GM18951 (cell line): Measurements from ENCODE around the gene SKP1.

Experiments
- POLR2A ChIP-seq: IDR thresholded peaks from 4 replicates; pipeline ENCODE4 v1.6.1; 2011; ENCODE audit warnings: mild to moderate bottlenecking; ENCODE audit not compliant: insufficient read length, insufficient read depth; ENCODE audit errors: extremely low read depth
- in situ Hi-C: fragments of 300-500 bp; cut with MboI; formaldehyde crosslinking; loops from one replicate; pipeline ENCODE4 v1.12.0; 2022; ENCODE audit warnings: low sequenced_read_pairs, mixed read lengths, inconsistent platforms; ENCODE audit not compliant: unreplicated experiment

The SKP1 gene

DNA sequence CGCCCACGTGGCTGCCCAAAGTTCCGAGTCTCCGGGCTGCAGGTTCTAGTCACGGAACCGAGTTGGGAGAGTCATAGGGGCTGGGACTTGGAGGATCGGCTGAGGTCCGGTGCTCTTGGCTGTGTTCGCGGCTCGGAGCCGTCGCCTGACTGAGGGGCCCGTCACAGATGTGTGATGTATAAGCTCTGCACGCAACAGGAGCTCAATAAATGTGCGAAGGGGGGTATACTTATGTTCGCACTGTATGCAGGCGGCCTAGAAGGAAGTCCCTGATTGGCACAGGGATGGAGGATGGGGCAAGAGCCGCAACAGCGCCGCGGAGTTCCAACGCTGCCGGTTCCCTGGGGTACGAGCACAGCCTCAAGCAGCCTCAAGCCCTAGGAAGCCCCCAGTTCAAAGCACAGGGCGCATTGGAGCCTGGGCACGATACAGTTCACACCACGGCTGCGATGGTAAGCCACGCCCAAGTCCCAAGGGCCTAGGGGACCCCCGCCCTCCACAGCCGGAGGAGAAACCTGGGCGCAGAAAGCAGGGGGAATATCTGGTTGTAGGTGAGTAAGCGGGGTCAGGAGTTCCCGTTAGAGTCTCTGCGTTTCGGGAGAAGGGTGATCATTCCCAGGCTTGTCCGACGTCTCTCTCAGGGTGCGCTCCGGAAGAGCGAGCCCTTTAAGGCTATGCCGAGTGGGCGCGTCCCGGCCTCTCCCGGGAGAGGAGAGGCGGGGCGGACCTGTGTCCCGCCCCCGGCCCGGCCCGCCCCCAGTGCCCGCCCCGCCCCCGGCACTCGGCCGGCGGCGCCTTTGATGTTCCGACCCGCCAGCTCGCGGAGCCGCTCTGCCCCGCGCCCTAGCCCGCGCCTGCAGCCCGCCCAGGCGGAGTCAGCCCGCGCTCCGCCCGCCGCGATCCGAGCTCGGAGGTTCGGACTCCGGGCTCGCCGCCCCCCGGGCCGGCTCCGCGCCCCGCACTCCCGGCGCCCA lies 62.6 kb downstream of the SKP1 start, which contains the start of gene TCF7:
Gene TCF7 (plus strand): TSS at position 780 of the 974 bp plus-strand sequence. CDS start 226 bp downstream, outside the sequence.
- peak; percentile 14 for TF ChIP-seq POLR2A
- in situ Hi-C loops, result no loop called here

DNA sequence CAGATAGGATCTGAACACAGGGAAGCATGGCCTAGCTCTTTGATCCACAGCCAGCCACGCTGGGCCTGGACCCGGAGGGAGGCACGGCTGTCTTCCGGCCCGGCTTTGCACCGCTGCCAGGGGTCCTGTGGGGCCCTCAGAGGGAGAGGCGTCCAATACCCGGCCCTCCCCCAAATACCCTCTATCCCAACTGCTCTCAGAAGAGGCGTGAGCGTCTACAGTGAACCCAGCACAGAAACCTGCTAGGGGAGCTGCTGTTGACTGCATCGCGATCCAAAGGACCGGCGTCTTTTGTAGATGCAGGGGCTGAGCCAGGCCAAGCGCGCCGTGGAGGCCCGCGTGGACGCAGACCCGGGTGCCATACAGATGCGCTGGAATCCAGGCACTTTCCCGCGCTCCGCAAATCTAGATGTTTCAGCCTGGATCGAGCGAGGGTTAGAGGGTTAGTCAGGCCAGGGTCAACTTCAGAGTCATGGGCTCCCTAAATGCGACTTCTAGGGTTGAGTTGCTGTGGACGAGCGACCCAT lies 63.3 kb downstream of the SKP1 start:
- TF ChIP-seq POLR2A, result no peak
- in situ Hi-C loops, result no loop called here

DNA sequence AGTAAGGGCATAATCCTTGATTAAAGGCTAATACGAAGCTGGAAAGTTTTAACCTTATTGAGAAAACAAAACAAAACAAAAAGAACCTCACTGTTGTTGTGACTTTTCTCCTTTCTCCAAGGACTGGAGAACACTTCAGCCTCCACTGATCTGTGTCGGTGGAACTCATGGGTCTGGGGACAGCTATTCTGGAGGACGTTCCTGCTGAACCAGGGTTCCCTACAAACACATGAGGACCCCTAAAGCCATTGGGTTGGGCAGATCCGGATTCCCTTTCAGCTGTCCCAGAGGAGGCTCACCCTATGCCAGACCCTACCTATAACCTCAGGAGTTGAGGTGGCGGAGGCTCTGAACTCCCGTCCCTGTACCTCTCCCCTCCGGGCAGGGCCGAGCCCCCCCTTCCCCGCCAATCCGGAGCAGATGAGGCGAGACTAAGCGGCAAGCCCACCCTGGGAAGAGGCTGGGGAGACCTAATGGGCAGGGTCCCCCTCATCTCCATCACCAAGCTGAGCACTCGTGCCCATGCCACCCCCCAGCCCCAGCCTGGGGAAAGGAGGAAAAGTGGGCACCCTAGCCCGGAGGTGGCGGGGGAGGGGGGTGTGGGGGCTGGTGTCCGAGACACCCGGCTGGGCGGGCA lies 63.9 kb downstream of the SKP1 start:
- TF ChIP-seq POLR2A, result no peak
- in situ Hi-C loops, result no loop called here

DNA sequence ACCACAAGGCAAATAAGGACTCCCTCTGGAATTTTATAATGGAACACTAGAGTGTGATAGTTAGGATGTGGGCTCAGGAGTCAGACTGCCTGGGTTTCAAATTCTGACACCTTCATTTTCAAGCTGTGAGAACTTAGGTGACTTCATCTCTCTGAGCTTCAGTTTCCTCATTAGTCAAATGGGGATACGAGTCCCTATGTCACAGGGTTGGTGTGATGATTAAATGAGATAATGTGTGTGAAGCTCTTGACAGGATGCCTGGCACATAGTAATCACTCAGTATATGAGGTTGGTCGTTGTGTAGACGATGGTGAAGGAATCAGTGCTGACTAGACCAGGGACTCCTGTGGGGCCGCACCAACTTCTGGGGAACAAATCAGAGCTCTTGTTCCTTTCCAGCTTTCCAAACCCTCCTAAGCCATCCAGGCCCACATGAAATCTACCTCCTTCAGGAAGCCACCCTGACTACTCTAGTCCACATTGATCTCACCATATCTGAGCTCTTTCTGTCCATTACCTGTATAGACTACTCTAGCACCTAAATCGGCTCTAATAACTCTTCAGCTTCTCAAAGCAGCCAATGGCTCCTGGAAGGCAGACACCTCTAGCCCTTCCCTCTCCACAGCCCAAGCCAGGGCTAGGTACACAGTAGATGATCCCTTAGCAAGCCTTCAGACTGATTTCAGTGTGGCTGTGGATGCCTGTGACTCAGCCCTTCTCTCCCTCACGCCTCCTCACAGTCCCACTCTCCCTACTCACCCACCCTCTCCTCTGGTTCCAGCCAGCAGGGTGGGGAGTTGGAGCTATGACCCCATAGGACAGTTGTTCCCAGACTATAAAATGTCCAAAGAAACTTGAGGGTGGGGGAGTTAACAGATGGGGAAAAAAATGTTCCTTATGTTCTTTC lies 64.8 kb downstream of the SKP1 start:
- in situ Hi-C loops, result no loop called here
- no peak for TF ChIP-seq POLR2A

DNA sequence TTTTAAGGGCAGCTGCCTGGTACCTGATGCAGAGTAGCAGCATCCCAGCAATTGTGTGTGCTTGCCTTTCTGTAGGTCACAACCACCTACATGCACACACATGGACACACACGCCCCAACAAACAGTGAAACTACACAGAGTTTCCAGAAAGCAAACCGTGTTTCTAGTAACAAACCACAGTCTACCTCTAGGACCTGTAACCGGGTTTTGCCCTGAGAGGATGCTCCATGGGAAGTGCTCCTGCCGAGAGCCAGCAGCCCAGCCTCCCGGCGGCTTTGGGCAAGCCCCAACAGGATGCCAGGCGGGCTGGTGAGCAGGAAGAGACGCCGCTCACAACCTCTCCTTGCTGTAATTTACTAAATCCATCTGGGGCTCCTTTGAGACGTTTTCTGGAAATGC lies 66.4 kb downstream of the SKP1 start:
- in situ Hi-C loops, result no loop called here
- no peak for TF ChIP-seq POLR2A

DNA sequence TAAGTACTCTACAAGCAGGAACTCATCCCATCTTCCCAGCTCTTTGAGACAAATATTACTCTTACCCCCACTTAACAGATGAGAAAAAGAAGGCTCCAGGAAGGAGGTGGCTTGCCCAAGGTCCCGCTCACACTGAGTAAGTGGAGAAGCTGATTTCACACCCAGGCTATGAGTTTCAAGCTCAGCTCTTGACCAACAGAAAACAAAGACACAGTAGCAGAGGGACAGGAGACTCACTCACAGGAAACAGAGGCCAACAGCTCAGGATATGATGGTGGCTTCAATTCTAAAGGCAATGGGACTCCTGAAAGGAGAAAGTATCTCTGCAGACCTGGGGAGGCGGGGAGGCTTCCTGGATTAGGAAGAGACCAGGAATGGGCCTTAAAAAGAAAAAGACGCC lies 69.0 kb downstream of the SKP1 start:
- in situ Hi-C loops, result no loop called here
- no peak for TF ChIP-seq POLR2A

DNA sequence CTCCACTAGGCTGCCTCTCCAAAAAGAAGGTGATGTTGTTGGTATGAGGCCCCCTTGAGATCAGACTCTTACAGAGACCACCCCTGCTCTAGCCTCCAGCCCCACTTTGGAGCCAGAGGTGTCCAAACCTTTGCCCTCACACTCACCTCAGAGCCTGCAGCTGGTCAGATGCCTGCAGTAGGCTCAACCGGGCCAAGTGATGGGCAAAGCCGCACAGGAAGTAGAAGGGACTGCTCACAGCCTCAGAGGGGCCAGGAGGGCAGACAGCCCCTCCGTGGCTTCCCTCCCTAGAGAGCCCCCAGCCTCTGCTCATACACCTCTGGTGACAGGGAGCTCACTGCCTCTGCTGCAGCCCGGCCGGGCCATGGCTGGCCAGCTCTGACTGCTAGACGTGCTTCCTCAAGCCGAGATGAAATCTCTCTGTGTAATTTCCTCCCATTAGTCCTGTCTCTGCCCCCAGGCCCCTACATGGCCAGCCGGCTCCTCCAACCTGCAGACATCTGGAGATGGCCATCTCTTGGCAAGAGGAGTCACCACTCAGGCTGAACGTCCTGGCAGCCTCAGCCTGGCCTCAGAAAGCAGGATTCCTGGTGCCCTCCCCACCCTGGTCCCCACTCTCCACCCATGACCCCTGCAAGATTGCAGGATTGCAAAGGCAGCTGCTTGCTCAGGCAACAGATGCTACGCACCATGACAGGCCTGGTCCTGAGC lies 69.6 kb downstream of the SKP1 start:
- in situ Hi-C loops, result no loop called here
- TF ChIP-seq POLR2A, result no peak

DNA sequence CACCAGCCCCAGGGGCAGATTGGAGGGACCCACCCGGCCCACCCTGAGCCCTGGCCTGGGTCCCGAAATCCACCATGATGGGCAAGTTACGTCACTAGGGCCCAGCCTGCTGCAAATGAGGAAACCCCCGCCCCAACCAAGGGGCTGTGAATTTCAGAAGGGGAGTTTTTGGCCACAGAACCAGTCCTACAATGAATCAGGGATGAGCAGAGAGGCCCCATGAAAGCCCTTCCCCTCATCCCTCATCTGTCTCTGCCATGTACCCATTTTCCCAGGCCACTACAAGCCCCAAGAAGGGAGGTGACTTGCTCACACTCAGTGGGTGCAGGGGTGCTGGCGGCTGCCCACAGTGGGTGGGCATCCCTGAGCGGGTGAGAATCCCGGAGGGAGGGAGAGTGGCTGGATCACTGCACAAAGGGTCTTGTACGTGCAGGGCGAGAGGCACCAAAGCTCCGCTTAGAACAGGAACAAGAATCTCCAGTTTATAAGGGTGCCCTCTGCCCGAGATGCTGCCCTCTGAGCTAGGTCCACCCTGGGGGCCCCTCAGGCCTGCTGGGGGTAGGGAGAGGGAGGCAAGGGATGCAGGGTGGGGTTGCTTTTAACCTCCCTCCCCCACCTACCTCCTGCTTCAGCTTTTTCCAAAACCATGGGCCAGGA lies 72.6 kb downstream of the SKP1 start:
- in situ Hi-C loops, result no loop called here
- no peak for TF ChIP-seq POLR2A

DNA sequence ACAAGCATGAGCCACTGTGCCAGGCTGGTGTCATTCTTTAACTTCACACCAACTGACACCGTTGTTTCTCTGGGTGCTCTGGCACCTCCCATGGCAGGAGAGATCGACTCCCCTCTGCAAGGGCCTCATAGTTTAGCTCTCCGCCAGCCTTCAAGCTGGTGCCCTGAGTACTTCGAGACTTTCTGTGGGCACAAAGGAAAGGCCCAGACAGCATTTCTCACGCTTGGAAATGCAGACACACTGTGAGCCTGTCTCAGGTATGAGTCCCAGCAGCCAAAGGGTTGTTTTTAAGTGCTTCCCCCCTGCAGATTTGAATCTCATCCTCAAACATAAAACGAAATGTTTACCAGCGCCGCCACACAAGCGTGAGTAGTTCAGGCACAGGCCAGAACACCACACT lies 73.4 kb downstream of the SKP1 start:
- in situ Hi-C loops, result no loop called here
- no peak for TF ChIP-seq POLR2A

DNA sequence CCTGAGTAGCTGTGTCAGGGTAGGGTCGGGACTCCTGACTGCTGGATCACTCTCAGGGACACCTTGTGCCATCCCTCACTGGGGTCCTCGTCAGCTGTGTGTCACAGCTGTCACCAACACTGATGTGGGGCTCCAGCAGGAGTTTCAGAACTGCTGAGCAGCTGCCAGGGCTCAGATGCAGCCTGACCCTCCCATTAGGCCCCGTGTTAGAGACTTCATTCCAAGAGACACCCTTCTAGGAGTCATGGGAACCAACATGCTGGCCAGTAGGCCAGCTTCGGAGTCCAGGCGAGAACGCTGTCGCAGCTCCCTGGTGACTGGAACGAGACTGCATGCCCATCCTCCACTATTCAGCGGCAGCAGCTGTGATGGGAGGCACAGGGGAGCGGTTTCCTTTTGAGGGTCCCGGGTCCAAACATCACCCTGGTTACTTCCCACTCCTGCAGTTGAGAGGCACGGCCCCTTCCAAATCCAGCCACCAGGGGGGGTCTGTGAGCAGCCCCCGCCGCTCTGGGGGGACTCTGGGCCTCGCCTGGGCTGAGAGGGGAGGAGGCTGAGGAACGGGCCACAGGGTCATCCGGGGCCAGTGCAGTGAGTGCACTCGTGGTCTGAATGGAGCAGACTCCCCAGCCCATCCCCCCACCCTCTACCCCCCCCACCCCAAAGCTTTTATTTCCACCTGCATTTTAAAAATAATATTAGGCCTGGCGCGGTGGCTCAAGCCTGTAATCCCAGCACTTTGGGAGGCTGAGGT lies 74.9 kb downstream of the SKP1 start:
- in situ Hi-C loops, result no loop called here
- TF ChIP-seq POLR2A, result no peak
